Mucosa of descending colon (tissue), 3 donors: ENCODE measurements around the gene PHOSPHO2. TPM values are rescaled to one million over a fixed set of nuclear protein-coding genes. Genes with fewer than 3 reads are reported as not detected.
"Not testable (repeated sequence)": the region's sequence is repeated elsewhere in the genome, so short reads cannot be mapped to it uniquely, and the experiment has no call there.

Experiments
- ATAC-seq: fragments of 200-7000 bp; cut with Tn5 transposase; one replicate; pipeline ENCODE4 v1.9.1; 2020; ENCODE audit warnings: mild to moderate bottlenecking, moderate library complexity
- DNase-seq, 3 donors: peaks; one replicate each; pipeline ENCODE4 v3.0.0-alpha.2; 2020
- H3K36me3 ChIP-seq: fragments of 200-600 bp; one replicate; pipeline ENCODE4 v1.8.0; 2021; ENCODE audit warnings: low read depth, mild to moderate bottlenecking
- H3K4me1 ChIP-seq: fragments of 200-600 bp; one replicate; pipeline ENCODE4 v1.8.0; 2021; ENCODE audit warnings: low read depth, mild to moderate bottlenecking
- H3K4me3 ChIP-seq: fragments of 200-600 bp; one replicate; pipeline ENCODE4 v1.8.0; 2021; ENCODE audit warnings: mild to moderate bottlenecking
- H3K9me3 ChIP-seq: fragments of 200-600 bp; one replicate; pipeline ENCODE4 v1.8.0; 2021; ENCODE audit warnings: mild to moderate bottlenecking
- CTCF ChIP-seq: fragments of 200-600 bp; IDR thresholded peaks from one replicate; pipeline ENCODE4 v1.8.0; 2022; ENCODE audit warnings: antibody characterized with exemption, mild to moderate bottlenecking
- intact Hi-C, 2 donors: fragments of 100-400 bp; cut with DNase I in 1 of 2; cut with micrococcal nuclease in 1 of 2; formaldehyde crosslinking; loops; one replicate each; pipeline versions ENCODE4 v1.11.0 to v1.11.1; 2022; cut with DNase I, micrococcal nuclease
- total RNA-seq, 3 donors: library from RNA; stranded (reverse); fragmentation: NEBNext Ultra II Directional in 2 of 3; extraction: Animal tissue kit (Norgen Biotek cat#: 25700) in 2 of 3; gene quantifications; one replicate each; pipeline versions ENCODE4 v1.2.1 to v1.2.4, GENCODE V29; 2021 to 2023
- donor health status: DM: no; HTN: no; CAD: no; lungs with moderate emphysema.
- donor health status: DM: no; HTN: no; CAD: no.
- donor health status: DM: no; HTN: yes; CAD: no.

Gene PHOSPHO2
- total RNA-seq, 3 donors from 2014 or later = 7.3 to 11.4 (median 10.7) TPM

GRCh38 chr2:169684135-169684565 is 10.1 kb upstream of the PHOSPHO2 start:
- Histone ChIP-seq H3K4me1 (no peaks in the 10 kb centered on the region), H3K4me3 (no peak overlapping the region), H3K9me3 (no peaks in the 10 kb centered on the region), H3K36me3 (no peaks in the 10 kb centered on the region)
- ATAC-seq (no peak), DNase-seq (no peak)
- intact Hi-C loops = no loop called here
- TF ChIP-seq CTCF = no peak

DNA sequence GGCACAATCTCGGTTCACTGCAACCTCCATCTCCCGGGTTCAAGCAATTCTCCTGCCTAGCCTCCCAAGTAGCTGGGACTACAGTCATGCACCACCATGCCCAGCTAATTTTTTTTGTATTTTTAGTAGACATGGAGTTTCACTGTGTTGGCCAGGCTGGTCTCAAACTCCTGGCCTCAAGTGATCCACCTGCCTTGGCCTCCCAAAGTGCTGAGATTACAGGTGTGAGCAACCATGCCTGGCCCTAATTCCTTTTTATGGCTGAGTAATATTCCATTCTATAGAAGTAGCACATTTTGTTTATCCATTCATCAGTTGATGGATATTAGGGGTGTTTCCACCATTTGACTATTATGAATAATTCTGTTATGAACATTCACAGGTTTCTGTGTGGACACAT is 9.6 kb upstream of the PHOSPHO2 start:
- H3K4me1 ChIP-seq, H3K9me3 ChIP-seq, intact Hi-C loops, H3K36me3 ChIP-seq, ATAC-seq, DNase-seq, H3K4me3 ChIP-seq: not testable (repeated sequence)

DNA sequence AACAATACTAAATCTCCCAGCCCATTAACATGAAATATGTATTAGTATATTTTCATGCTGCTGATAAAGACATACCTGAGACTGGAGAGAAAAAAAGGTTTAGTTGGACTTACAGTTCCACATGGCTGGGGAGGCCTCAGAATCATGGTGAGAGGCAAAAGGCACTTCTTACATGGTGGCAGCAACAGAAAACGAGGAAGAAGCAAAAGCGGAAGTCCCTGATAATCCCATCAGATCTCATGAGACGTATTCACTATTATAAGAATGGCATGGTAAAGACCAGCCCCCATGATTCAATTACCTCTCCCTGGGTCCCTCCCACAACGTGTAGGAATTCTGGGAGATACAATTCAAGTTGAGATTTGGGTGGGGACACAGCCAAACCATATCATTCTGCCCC is 7.4 kb upstream of the PHOSPHO2 start:
- DNase-seq, ATAC-seq, H3K4me3 ChIP-seq, H3K4me1 ChIP-seq, H3K36me3 ChIP-seq, intact Hi-C loops, H3K9me3 ChIP-seq: not testable (repeated sequence)

DNA sequence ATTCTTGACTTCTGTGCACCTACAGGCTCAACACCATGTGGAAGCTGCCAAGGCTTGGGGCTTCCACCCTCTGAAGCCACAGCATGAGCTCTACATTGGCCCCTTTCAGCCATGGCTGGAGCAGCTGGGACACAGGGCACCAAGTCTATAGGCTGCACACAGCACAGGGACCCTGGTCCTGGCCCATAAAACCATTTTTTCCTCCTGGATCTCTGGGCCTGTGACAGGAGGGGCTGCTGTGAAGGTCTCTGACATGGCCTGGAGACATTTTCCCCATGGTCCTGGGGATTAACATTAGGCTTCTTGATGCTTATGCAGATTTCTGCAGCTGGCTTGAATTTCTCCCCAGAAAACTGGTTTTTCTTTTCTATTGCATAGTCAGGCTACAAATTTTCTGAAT is 6.3 kb upstream of the PHOSPHO2 start:
- intact Hi-C loops, ATAC-seq, H3K36me3 ChIP-seq, H3K4me3 ChIP-seq, DNase-seq, H3K9me3 ChIP-seq, H3K4me1 ChIP-seq: not testable (repeated sequence)

DNA sequence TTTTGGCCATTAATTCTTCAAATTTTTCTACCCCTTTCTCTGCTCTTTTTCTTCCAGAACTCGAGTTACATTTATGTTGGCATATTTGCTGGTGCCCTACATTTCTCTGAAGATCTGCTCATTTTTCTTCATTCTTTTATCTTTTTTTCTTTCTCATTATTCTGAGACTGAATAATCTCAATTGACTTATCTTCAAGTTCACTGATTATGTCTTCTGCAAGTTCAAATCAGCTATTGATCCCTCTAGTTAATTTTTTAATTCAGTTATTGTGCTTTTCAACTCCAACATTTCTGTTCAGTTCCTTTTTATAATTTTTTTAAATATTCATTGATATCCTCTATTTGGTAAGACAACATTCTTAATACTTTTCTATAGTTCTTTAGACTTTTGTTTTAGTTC is 3.3 kb upstream of the PHOSPHO2 start:
- Histone ChIP-seq H3K4me3 (no peak overlapping the region), H3K9me3 (no peaks in the 10 kb centered on the region), H3K36me3 (no peaks in the 10 kb centered on the region), H3K4me1 (peaks cover 3% of the 10 kb centered on the region)
- ATAC-seq (no peak), DNase-seq (no peak)
- TF ChIP-seq CTCF = no peak
- intact Hi-C loops = no loop called here

DNA sequence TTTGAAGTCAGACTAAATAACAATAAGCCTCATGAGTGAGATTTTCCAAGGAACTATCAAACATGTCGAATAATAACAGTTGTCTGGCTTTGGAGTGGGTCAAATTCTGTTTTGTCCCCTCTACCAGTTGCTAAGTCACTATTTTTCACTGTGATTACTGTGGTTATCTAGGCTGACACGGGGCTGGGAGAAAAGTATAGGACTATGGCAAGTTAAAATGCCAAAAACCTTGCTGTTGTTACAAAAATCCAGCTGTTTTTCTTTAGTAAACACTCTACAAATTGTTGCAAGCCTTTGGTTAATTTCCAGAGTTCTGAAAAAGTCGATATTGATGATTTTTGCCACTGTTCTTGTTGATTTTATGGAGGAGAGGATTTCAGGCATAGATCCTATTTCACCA is 1.6 kb upstream of the PHOSPHO2 start:
- ATAC-seq (no peak), DNase-seq (no peak)
- Histone ChIP-seq H3K4me1 (peaks cover 3% of the 10 kb centered on the region), H3K9me3 (no peaks in the 10 kb centered on the region), H3K36me3 (no peaks in the 10 kb centered on the region), H3K4me3 (no peak overlapping the region)
- intact Hi-C loops = no loop called here
- TF ChIP-seq CTCF = no peak

DNA sequence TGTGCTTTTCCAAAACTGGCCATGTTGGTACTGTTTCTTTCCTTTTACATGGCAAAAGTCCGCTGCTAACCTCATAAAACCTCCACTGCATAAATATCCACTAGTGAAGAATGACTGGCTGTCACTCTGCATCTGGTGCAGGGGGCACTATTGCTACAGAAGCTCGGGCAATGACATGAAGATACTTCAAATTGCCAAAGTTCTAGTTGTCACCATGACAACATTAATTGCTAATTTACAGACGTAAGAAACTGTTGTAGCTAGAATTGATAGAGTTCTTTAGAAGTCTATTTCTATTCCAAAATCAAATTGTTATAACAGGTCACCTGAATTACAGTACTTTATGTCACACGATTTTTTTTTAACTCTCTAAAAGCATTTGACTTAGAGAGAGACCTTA is 909 bp upstream of the PHOSPHO2 start:
- no peaks in the 10 kb centered on the region for H3K36me3 ChIP-seq
- no peaks in the 10 kb centered on the region for H3K9me3 ChIP-seq
- ATAC-seq = no peak
- H3K4me3 ChIP-seq = no peak overlapping the region
- peak in 1 of 3 donors; percentile 24 for DNase-seq
- TF ChIP-seq CTCF = no peak
- H3K4me1 ChIP-seq = peaks cover 3% of the 10 kb centered on the region
- intact Hi-C loops = no loop called here
